ENCODE measurements around the gene ZSCAN2.

Gene ZSCAN2

DNA sequence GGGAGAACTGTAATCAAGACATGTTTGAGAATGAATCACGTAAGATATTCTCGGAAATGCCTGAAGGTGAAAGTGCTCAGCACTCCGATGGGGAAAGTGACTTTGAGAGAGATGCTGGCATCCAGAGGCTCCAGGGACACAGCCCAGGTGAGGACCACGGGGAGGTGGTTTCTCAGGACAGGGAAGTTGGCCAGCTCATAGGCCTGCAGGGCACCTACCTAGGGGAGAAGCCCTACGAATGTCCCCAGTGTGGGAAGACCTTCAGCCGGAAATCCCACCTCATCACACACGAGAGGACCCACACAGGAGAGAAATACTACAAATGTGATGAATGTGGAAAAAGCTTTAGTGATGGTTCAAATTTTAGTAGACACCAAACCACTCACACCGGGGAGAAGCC lies 19.8 kb downstream of the ZSCAN2 start:
- CTCF ChIA-PET, result interaction anchor here (1.4 to 2.2 kb wide), 2 partner anchors 21 to 33 kb away, joined by 5 to 7 read pairs; no protein-coding TSS in a partner anchor
- no peak overlapping the region for H3K4me3 ChIP-seq (ENCODE audit: low read depth, low read length)
- POLR2A ChIA-PET, result no interaction called here
- TF ChIP-seq CTCF (IDR thresholded peaks at IDR 0.05; ENCODE audit: insufficient read depth, low read length, missing control alignments), result no peak
- no peak for DNase-seq (ENCODE audit: low read depth, low spot score)

- TF ChIP-seq CTCF (IDR thresholded peaks at IDR 0.05; ENCODE audit: insufficient read depth, low read length, missing control alignments), result no peak
- DNase-seq (ENCODE audit: low read depth, low spot score), result no peak
- CTCF ChIA-PET, result interaction anchor here (0.8 to 2.2 kb wide), 3 partner anchors 21 to 33 kb away, joined by 4 to 7 read pairs (median 5); partner anchors contain the start of gene ZSCAN2
- POLR2A ChIA-PET, result no interaction called here
- no peak overlapping the region for H3K4me3 ChIP-seq (ENCODE audit: low read depth, low read length)
Measured at GRCh38 chr15:84621358-84621979, 20.7 kb downstream of the ZSCAN2 start.

DNA sequence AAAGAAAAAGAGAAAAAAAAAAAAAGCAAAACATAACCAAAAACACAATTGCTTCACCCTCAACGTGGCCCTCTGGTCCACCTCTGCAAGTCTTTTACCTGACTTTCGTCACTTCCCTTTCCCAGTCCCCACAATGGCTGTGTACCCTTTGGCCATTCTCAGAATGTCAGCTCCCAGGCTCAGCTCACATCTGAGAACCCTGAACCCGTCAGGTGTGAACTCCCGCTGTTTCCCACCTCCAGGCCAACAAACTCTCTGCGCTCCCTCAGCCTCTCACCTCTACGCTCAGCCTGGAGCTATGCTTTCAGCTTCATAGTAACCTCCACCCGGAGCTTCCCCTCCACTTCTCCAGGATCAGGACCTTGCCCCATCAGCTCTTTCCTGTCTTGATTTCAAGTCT lies 23.6 kb downstream of the ZSCAN2 start:
- no peak for DNase-seq (ENCODE audit: low read depth, low spot score)
- no peak overlapping the region for H3K4me3 ChIP-seq (ENCODE audit: low read depth, low read length)
- TF ChIP-seq CTCF (IDR thresholded peaks at IDR 0.05; ENCODE audit: insufficient read depth, low read length, missing control alignments), result no peak
- ChIA-PET POLR2A (no interaction called here), CTCF (no interaction called here)

DNA sequence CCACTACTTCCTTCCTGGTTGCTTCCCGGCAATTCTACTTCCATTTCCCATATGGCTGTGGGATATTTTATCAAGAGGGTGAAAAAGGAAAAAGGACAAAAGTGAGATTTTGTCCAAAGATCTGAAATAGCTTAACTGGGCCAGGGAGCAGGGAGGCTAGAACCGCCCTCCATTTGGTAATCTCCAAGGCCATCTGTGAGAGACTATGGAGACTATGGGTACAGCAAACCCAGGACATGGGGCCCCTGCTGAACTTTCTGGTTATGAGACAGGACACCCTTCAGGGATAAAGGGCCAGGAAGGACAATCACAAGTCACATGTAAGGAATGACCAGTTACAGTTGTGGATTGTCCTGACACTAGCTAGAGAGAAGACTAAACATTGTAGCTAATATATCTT lies 24.3 kb downstream of the ZSCAN2 start:
- no peak for DNase-seq (ENCODE audit: low read depth, low spot score)
- no peak overlapping the region for H3K4me3 ChIP-seq (ENCODE audit: low read depth, low read length)
- CTCF ChIA-PET, result interaction anchor here (0.8 to 1.6 kb wide), 2 partner anchors 25 to 38 kb away, joined by 3 read pairs; no protein-coding TSS in a partner anchor
- POLR2A ChIA-PET, result no interaction called here
- no peak for TF ChIP-seq CTCF (IDR thresholded peaks at IDR 0.05; ENCODE audit: insufficient read depth, low read length, missing control alignments)

DNA sequence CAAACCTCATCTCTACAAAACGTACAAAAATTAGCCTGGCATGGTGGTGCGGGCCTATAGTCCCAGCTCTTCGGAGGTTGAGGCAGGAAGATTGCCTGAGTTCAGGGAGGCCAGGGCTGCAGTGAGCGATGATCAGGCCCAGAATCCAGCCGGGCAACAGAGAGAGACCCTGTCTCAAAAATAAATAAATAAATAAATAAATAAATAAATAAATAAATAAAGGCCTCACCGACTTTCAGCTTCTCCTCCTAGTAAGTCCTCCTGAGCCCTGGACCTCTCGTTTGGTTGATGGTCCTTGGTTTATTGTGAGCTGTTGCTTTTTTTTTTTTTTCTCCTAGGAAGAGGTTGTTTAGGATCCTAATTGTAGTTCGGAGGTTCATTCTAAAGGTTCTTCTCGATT lies 28.2 kb downstream of the ZSCAN2 start:
- ChIA-PET POLR2A (no interaction called here), CTCF (interaction anchor here (0.6 to 2.3 kb wide), 5 partner anchors 11 to 56 kb away, joined by 3 to 6 read pairs (median 3); no protein-coding TSS in a partner anchor)
- no peak for TF ChIP-seq CTCF (IDR thresholded peaks at IDR 0.05; ENCODE audit: insufficient read depth, low read length, missing control alignments)
- no peak for DNase-seq (ENCODE audit: low read depth, low spot score)
- no peak overlapping the region for H3K4me3 ChIP-seq (ENCODE audit: low read depth, low read length)

DNA sequence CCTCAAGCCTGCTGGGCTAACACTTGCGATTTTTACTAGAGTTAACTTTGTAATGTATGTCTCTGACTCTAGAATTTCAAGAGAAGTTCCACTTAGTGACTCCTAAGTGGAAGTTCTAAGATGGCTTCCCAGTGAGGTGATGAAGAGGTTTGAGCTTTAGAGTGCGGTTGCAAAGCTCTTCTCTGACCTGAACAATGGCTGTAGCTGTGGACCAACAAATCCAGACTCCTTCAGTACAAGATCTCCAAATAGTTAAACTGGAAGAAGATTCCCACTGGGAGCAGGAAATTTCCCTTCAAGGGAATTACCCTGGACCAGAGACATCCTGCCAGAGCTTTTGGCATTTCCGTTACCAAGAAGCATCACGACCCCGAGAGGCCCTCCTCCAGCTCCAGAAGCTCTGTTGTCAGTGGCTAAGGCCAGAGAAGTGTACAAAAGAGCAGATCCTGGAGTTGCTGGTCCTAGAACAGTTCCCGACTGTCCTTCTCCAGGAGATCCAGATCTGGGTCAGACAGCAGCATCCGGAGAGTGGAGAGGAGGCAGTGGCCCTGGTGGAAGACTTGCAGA lies 31.0 kb downstream of the ZSCAN2 start:
- ChIA-PET POLR2A (interaction anchor here (0.6 to 1.0 kb wide), 2 partner anchors 85 to 318 kb away, joined by 3 to 4 read pairs; partner anchors contain the start of gene SEC11A), CTCF (interaction anchor here (0.8 to 2.6 kb wide), 9 partner anchors 10 to 297 kb away, joined by 3 to 12 read pairs (median 3); no protein-coding TSS in a partner anchor)
- DNase-seq (ENCODE audit: low read depth, low spot score), result no peak
- TF ChIP-seq CTCF (IDR thresholded peaks at IDR 0.05; ENCODE audit: insufficient read depth, low read length, missing control alignments), result no peak
- peak overlapping the region; percentile 83 for H3K4me3 ChIP-seq (ENCODE audit: low read depth, low read length)

Data from AG04449 (cell line).